Activated CD4-positive, alpha-beta memory T cell treated with anti-CD3 and anti-CD28 coated beads, Interleukin-2, amount 10 ng/mL, durations not matched to agents 7 days and 5 days (primary cell): ENCODE measurements around the gene NTRK2. TPM values are rescaled to one million over a fixed set of nuclear protein-coding genes. Genes with fewer than 3 reads are reported as not detected.

Experiments
- CTCF ChIA-PET: fragments of 350-600 bp; sonication (Branson Sonifier 250); formaldehyde crosslinking; loops from one replicate; lab custom pipeline; 2021; ENCODE audit warnings: antibody characterized with exemption, inconsistent platforms; lab: Charles Lee
- POLR2A ChIA-PET: fragments of 350-600 bp; sonication (Branson Sonifier 250); formaldehyde crosslinking; loops from one replicate; lab custom pipeline; 2021; ENCODE audit warnings: antibody characterized with exemption; lab: Charles Lee
- DNase-seq: peaks from one replicate; pipeline ENCODE4 v3.0.0-alpha.2; 2020
- H3K27ac Mint-ChIP-seq: one replicate; pipeline ENCODE4 v1.8.0; 2021; ENCODE audit warnings: mild to moderate bottlenecking, mixed read lengths
- H3K27me3 Mint-ChIP-seq: one replicate; pipeline ENCODE4 v1.8.0; 2021; ENCODE audit warnings: mixed read lengths
- H3K36me3 Mint-ChIP-seq: one replicate; pipeline ENCODE4 v1.8.0; 2021; ENCODE audit warnings: low read depth, mixed read lengths
- H3K4me1 Mint-ChIP-seq: one replicate; pipeline ENCODE4 v1.8.0; 2021; ENCODE audit warnings: mixed read lengths
- H3K4me3 Mint-ChIP-seq: one replicate; pipeline ENCODE4 v1.8.0; 2021; ENCODE audit warnings: mild to moderate bottlenecking, mixed read lengths
- H3K9me3 Mint-ChIP-seq: one replicate; pipeline ENCODE4 v1.8.0; 2021; ENCODE audit warnings: mixed read lengths
- total RNA-seq, 2 experiments: library from RNA; stranded (reverse); gene quantifications; one replicate each; pipeline ENCODE4 v1.2.3, GENCODE V29; 2021

The NTRK2 gene
- total RNA-seq, 2 experiments from 2014 or later = 2.2 to 2.3 TPM

- POLR2A ChIA-PET = no interaction called here
- Mint-ChIP-seq H3K9me3 (no peaks in the 10 kb centered on the region), H3K4me3 (no peak overlapping the region), H3K36me3 (no peaks in the 10 kb centered on the region), H3K27ac (no peak overlapping the region), H3K4me1 (no peaks in the 10 kb centered on the region), H3K27me3 (no peaks in the 10 kb centered on the region)
- no peak for DNase-seq
- CTCF ChIA-PET = no interaction called here
These were observed 371.4 kb downstream of the NTRK2 start for GRCh38 chr9:85040821-85041465.

- ChIA-PET CTCF (no interaction called here), POLR2A (no interaction called here)
- no peaks in the 10 kb centered on the region for H3K9me3 Mint-ChIP-seq
- H3K36me3 Mint-ChIP-seq = no peaks in the 10 kb centered on the region
- no peaks in the 10 kb centered on the region for H3K4me1 Mint-ChIP-seq
- no peak for DNase-seq
- no peak overlapping the region for H3K4me3 Mint-ChIP-seq
- no peaks in the 10 kb centered on the region for H3K27me3 Mint-ChIP-seq
- H3K27ac Mint-ChIP-seq = no peak overlapping the region
These were observed 372.1 kb downstream of the NTRK2 start for GRCh38 chr9:85041466-85042137.

- H3K27me3 Mint-ChIP-seq = no peaks in the 10 kb centered on the region
- H3K9me3 Mint-ChIP-seq = no peaks in the 10 kb centered on the region
- H3K4me3 Mint-ChIP-seq = no peak overlapping the region
- H3K27ac Mint-ChIP-seq = no peak overlapping the region
- H3K4me1 Mint-ChIP-seq = no peaks in the 10 kb centered on the region
- no peaks in the 10 kb centered on the region for H3K36me3 Mint-ChIP-seq
- ChIA-PET POLR2A (no interaction called here), CTCF (no interaction called here)
- DNase-seq = no peak
These were observed 373.6 kb downstream of the NTRK2 start for GRCh38 chr9:85042981-85043647.

GRCh38 chr9:85045271-85045670, 375.7 kb downstream of the NTRK2 start:
- Mint-ChIP-seq H3K4me1 (no peaks in the 10 kb centered on the region), H3K9me3 (no peaks in the 10 kb centered on the region), H3K27me3 (no peaks in the 10 kb centered on the region), H3K4me3 (no peak overlapping the region), H3K36me3 (no peaks in the 10 kb centered on the region), H3K27ac (no peak overlapping the region)
- ChIA-PET CTCF (no interaction called here), POLR2A (no interaction called here)
- DNase-seq = no peak

GRCh38 chr9:85046475-85046874, 376.9 kb downstream of the NTRK2 start:
- POLR2A ChIA-PET = no interaction called here
- no peaks in the 10 kb centered on the region for H3K9me3 Mint-ChIP-seq
- DNase-seq = no peak

GRCh38 chr9:85053206-85053786, 383.8 kb downstream of the NTRK2 start:
- Mint-ChIP-seq H3K4me3 (no peak overlapping the region), H3K27me3 (no peaks in the 10 kb centered on the region), H3K9me3 (no peaks in the 10 kb centered on the region), H3K4me1 (no peaks in the 10 kb centered on the region), H3K36me3 (no peaks in the 10 kb centered on the region), H3K27ac (no peak overlapping the region)
- DNase-seq = no peak
- ChIA-PET POLR2A (no interaction called here), CTCF (no interaction called here)

More at GRCh38 chr9:85046475-85046874, 376.9 kb downstream of the NTRK2 start:
- H3K36me3 Mint-ChIP-seq = no peaks in the 10 kb centered on the region
- H3K4me1 Mint-ChIP-seq = no peaks in the 10 kb centered on the region
- CTCF ChIA-PET = interaction anchor here (0.6 kb wide), 1 partner anchor 1094 kb away, joined by 4 read pairs; no protein-coding TSS in a partner anchor
- no peaks in the 10 kb centered on the region for H3K27me3 Mint-ChIP-seq
- no peak overlapping the region for H3K4me3 Mint-ChIP-seq
- no peak overlapping the region for H3K27ac Mint-ChIP-seq

- Mint-ChIP-seq H3K27me3 (no peaks in the 10 kb centered on the region), H3K4me3 (no peak overlapping the region), H3K36me3 (no peaks in the 10 kb centered on the region), H3K27ac (no peak overlapping the region), H3K4me1 (no peaks in the 10 kb centered on the region), H3K9me3 (no peaks in the 10 kb centered on the region)
- ChIA-PET CTCF (no interaction called here), POLR2A (no interaction called here)
- no peak for DNase-seq
These were observed 384.5 kb downstream of the NTRK2 start for GRCh38 chr9:85054017-85054416.

GRCh38 chr9:85055506-85056202, 386.1 kb downstream of the NTRK2 start:
- POLR2A ChIA-PET = no interaction called here
- DNase-seq = no peak
- Mint-ChIP-seq H3K27ac (no peak overlapping the region), H3K27me3 (no peaks in the 10 kb centered on the region), H3K4me3 (no peak overlapping the region), H3K36me3 (no peaks in the 10 kb centered on the region), H3K9me3 (no peaks in the 10 kb centered on the region), H3K4me1 (no peaks in the 10 kb centered on the region)
- CTCF ChIA-PET = no interaction called here

- no peaks in the 10 kb centered on the region for H3K9me3 Mint-ChIP-seq
- no peak overlapping the region for H3K4me3 Mint-ChIP-seq
- H3K4me1 Mint-ChIP-seq = no peaks in the 10 kb centered on the region
- POLR2A ChIA-PET = no interaction called here
- CTCF ChIA-PET = no interaction called here
- no peaks in the 10 kb centered on the region for H3K27me3 Mint-ChIP-seq
- H3K36me3 Mint-ChIP-seq = no peaks in the 10 kb centered on the region
- no peak for DNase-seq
- no peak overlapping the region for H3K27ac Mint-ChIP-seq
These were observed 386.7 kb downstream of the NTRK2 start for GRCh38 chr9:85056203-85056572.

- Mint-ChIP-seq H3K27me3 (no peaks in the 10 kb centered on the region), H3K9me3 (no peaks in the 10 kb centered on the region), H3K36me3 (no peaks in the 10 kb centered on the region), H3K4me1 (no peaks in the 10 kb centered on the region), H3K27ac (no peak overlapping the region), H3K4me3 (no peak overlapping the region)
- CTCF ChIA-PET = no interaction called here
- DNase-seq = no peak
- POLR2A ChIA-PET = no interaction called here
These were observed 392.4 kb downstream of the NTRK2 start for GRCh38 chr9:85061969-85062368.

- H3K4me3 Mint-ChIP-seq = no peak overlapping the region
- CTCF ChIA-PET = no interaction called here
These were observed 393.0 kb downstream of the NTRK2 start for GRCh38 chr9:85062385-85063022.

GRCh38 chr9:85064811-85065371, 395.4 kb downstream of the NTRK2 start:
- ChIA-PET POLR2A (no interaction called here), CTCF (no interaction called here)
- Mint-ChIP-seq H3K9me3 (no peaks in the 10 kb centered on the region), H3K36me3 (no peaks in the 10 kb centered on the region), H3K27me3 (no peaks in the 10 kb centered on the region), H3K4me1 (no peaks in the 10 kb centered on the region), H3K4me3 (no peak overlapping the region), H3K27ac (no peak overlapping the region)
- DNase-seq = no peak

More at GRCh38 chr9:85062385-85063022, 393.0 kb downstream of the NTRK2 start:
- H3K4me1 Mint-ChIP-seq = no peaks in the 10 kb centered on the region
- no peak for DNase-seq
- POLR2A ChIA-PET = no interaction called here
- H3K27ac Mint-ChIP-seq = no peak overlapping the region
- no peaks in the 10 kb centered on the region for H3K27me3 Mint-ChIP-seq
- no peaks in the 10 kb centered on the region for H3K9me3 Mint-ChIP-seq
- H3K36me3 Mint-ChIP-seq = no peaks in the 10 kb centered on the region
